Measurements from ENCODE around the gene SLC7A6OS. TPM values are rescaled to one million over a fixed set of nuclear protein-coding genes. Genes with fewer than 3 reads are reported as not detected.

SLC7A6OS gene
- total and polyA plus RNA-seq, 10 of the 15 experiments (the other 5 are each of a cell fraction or from before 2014, with no cell fraction given): 2.9 to 27.4 (median 16.9) TPM

GRCh38 chr16:68343137-68343536 lies 32.4 kb upstream of the SLC7A6OS start:
- no TSS peak for BruUV-seq (replicated peaks)
- H3K79me2 ChIP-seq (ENCODE audit: control insufficient read depth, insufficient read depth, low read length): no peaks in the 10 kb centered on the region
- no peak overlapping the region for H2AFZ ChIP-seq (ENCODE audit: control insufficient read depth, low read depth, low read length)
- ChIA-PET SMC1A (ENCODE audit: uncharacterized antibody, unreplicated experiment) (no interaction called here), POLR2A (no interaction called here), CTCF (interaction anchor here (0.9 kb wide), 1 partner anchor 14 kb away, joined by 3 read pairs; no protein-coding TSS in a partner anchor), RAD21 (ENCODE audit: unreplicated experiment) (no interaction called here)
- H4K20me1 ChIP-seq (ENCODE audit: control insufficient read depth, insufficient read depth): no peaks in the 10 kb centered on the region; the same call in 1 of the 2 replicates
- DNase-seq (ENCODE audit: low read depth, low spot score): no peak
- WGBS (ENCODE audit: insufficient coverage, insufficient replicate concordance, low lambda C conversion rate, missing lambda C conversion rate): 95% methylated on average over 7 of the region's 7 CpGs
- no peak overlapping the region for H3K4me2 ChIP-seq (ENCODE audit: control insufficient read depth, insufficient read depth)
- H3K36me3 ChIP-seq (ENCODE audit: control insufficient read depth in 2 of 2, insufficient read depth in 2 of 2, low read length in 1 of 2): peaks cover 33 to 38% of the 10 kb centered on the region in 2 experiments
- no peaks in the 10 kb centered on the region for H3K4me1 ChIP-seq (ENCODE audit: control insufficient read depth, insufficient read depth, low read length)
- in situ Hi-C loops (cut with MboI): no loop called here
- TF ChIP-seq CUX1 (IDR thresholded peaks at IDR 0.05; ENCODE audit: insufficient replicate concordance, low read depth, low read length): no peak
- no peak for TF ChIP-seq BRCA1 (IDR thresholded peaks at IDR 0.05; ENCODE audit: low read depth, low read length)
- no peak for TF ChIP-seq NRF1 (conservative IDR thresholded peaks at IDR 0.05; ENCODE audit: low read depth, low read length)
- no peak for TF ChIP-seq ATF2 (IDR thresholded peaks at IDR 0.05; ENCODE audit: low read length)
- TF ChIP-seq SUPT20H (IDR thresholded peaks at IDR 0.05; ENCODE audit: borderline replicate concordance, control insufficient read depth, low read depth, low read length): no peak
- TF ChIP-seq CHD2 (IDR thresholded peaks at IDR 0.05; ENCODE audit: borderline replicate concordance, low read depth, low read length): no peak
- no peak for TF ChIP-seq PBX3 (IDR thresholded peaks at IDR 0.05; ENCODE audit: insufficient replicate concordance, low read depth, low read length)
- TF ChIP-seq NFYB (IDR thresholded peaks at IDR 0.05; ENCODE audit: insufficient read depth, low read depth, low read length): no peak
- no peaks in the 10 kb centered on the region for H3K9me3 ChIP-seq (replicated peaks; ENCODE audit: control insufficient read depth, insufficient read depth, low read length)
- FAIRE-seq: no peak
- intact Hi-C loops (cut with micrococcal nuclease; ENCODE audit: unreplicated experiment): no loop called here
- H3K9ac ChIP-seq (ENCODE audit: control insufficient read depth, insufficient read depth, low read length): no peak overlapping the region
- no peak for ATAC-seq
- no peak overlapping the region for H3K27ac ChIP-seq (ENCODE audit: control insufficient read depth, insufficient read depth)
- no peaks in the 10 kb centered on the region for H3K27me3 ChIP-seq (replicated peaks in 1 of 2; ENCODE audit: control insufficient read depth in 2 of 2, insufficient read depth in 2 of 2, low read length in 1 of 2)
- H3K4me3 ChIP-seq: no peak overlapping the region
